M059J (cell line): Measurements from ENCODE around the gene FOXP1. TPM values are rescaled to one million over a fixed set of nuclear protein-coding genes. Genes with fewer than 3 reads are reported as not detected.

ENCODE experiments used
- DNase-seq: peaks from one replicate; pipeline ENCODE4 v3.0.0-alpha.2; 2012; ENCODE audit warnings: low read depth
- total RNA-seq: library from RNA; depleted of rRNA; stranded (reverse); fragments of >200 nt; shearing (Covaris generic); gene quantifications from 2 replicates; pipeline ENCODE4 v1.2.3, GENCODE V29; 2014

FOXP1 gene
- total RNA-seq, 1 experiment from 2014 or later: 19.2 TPM

- peak; percentile 3 for DNase-seq
Observed at GRCh38 chr3:71310359-71310979, 273.1 kb downstream of the FOXP1 start.

- no peak for DNase-seq
Observed at GRCh38 chr3:71309886-71310285, 273.6 kb downstream of the FOXP1 start.

GRCh38 chr3:71309342-71309741 is 274.2 kb downstream of the FOXP1 start:
- peak; percentile 5 for DNase-seq

GRCh38 chr3:71308836-71309235 is 274.7 kb downstream of the FOXP1 start:
- no peak for DNase-seq

GRCh38 chr3:71307991-71308697 is 275.4 kb downstream of the FOXP1 start:
- DNase-seq: no peak

- DNase-seq: peak; percentile 43
Observed at GRCh38 chr3:71305231-71306206, 278.0 kb downstream of the FOXP1 start.

- DNase-seq: no peak
Observed at GRCh38 chr3:71304684-71305083, 278.8 kb downstream of the FOXP1 start.

- DNase-seq: no peak
Observed at GRCh38 chr3:71304247-71304646, 279.3 kb downstream of the FOXP1 start.

- no peak for DNase-seq
Observed at GRCh38 chr3:71303627-71304200, 279.8 kb downstream of the FOXP1 start.

GRCh38 chr3:71302604-71303003 is 280.9 kb downstream of the FOXP1 start:
- no peak for DNase-seq

GRCh38 chr3:71300951-71301393 is 282.6 kb downstream of the FOXP1 start:
- no peak for DNase-seq

GRCh38 chr3:71299160-71299559 is 284.4 kb downstream of the FOXP1 start:
- DNase-seq: no peak

- DNase-seq: no peak
Observed at GRCh38 chr3:71294919-71295318, 288.6 kb downstream of the FOXP1 start.

GRCh38 chr3:71290301-71290700 is 293.2 kb downstream of the FOXP1 start:
- DNase-seq: no peak

- no peak for DNase-seq
Observed at GRCh38 chr3:71288269-71288930, 295.1 kb downstream of the FOXP1 start.

- DNase-seq: no peak
Observed at GRCh38 chr3:71285086-71285485, 298.4 kb downstream of the FOXP1 start.

GRCh38 chr3:71282976-71283375 is 300.6 kb downstream of the FOXP1 start:
- DNase-seq: no peak

GRCh38 chr3:71281280-71281679 is 302.2 kb downstream of the FOXP1 start:
- peak; percentile 2 for DNase-seq

- DNase-seq: no peak
Observed at GRCh38 chr3:71277341-71277740, 306.2 kb downstream of the FOXP1 start.

- DNase-seq: no peak
Observed at GRCh38 chr3:71276531-71276930, 307.0 kb downstream of the FOXP1 start.

- no peak for DNase-seq
Observed at GRCh38 chr3:71273453-71273852, 310.1 kb downstream of the FOXP1 start.
